ENCODE data around the gene NRXN3.

DNA sequence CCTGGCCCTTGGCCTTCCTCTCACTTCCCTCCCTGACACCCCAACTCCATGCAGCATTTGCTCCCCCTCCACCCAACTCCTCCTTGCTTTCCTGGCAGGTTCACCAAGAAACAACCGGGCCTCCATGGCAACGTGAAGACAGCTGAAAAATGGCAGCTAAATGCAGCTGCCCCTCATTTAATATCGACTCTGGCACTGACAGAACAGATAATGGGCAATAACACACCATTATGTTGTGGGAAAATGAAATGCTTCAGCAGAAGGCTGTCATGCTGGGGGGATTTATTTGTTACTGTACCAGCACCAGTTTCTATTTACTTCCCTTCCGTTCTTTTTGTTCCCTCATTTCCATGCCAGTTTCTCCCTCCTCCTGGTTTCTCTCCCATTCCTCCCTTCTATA, 440.8 kb downstream of the NRXN3 start:
- TF ChIP-seq, protein P1, sequence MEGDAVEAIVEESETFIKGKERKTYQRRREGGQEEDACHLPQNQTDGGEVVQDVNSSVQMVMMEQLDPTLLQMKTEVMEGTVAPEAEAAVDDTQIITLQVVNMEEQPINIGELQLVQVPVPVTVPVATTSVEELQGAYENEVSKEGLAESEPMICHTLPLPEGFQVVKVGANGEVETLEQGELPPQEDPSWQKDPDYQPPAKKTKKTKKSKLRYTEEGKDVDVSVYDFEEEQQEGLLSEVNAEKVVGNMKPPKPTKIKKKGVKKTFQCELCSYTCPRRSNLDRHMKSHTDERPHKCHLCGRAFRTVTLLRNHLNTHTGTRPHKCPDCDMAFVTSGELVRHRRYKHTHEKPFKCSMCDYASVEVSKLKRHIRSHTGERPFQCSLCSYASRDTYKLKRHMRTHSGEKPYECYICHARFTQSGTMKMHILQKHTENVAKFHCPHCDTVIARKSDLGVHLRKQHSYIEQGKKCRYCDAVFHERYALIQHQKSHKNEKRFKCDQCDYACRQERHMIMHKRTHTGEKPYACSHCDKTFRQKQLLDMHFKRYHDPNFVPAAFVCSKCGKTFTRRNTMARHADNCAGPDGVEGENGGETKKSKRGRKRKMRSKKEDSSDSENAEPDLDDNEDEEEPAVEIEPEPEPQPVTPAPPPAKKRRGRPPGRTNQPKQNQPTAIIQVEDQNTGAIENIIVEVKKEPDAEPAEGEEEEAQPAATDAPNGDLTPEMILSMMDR (conservative IDR thresholded peaks at IDR 0.05 in 1 of 2, IDR thresholded peaks at IDR 0.05 in 1 of 2; ENCODE audit: extremely low read depth in 1 of 2, insufficient read depth in 1 of 2, low read depth in 1 of 2, low read length in 2 of 2) = no peak
- TF ChIP-seq EZH2 (IDR thresholded peaks at IDR 0.05; ENCODE audit: borderline replicate concordance, low read length) = no peak

Measured in mammary epithelial cell (primary cell).